BE2C (cell line): ENCODE data around the gene LRBA.

Experiments
- DNase-seq: peaks from one replicate; pipeline ENCODE4 v3.0.0-alpha.2; 2020
- H3K27me3 ChIP-seq: fragments of 250-450 bp; sonication (Bioruptor Pico); 2 replicates; pipeline ENCODE4 v1.5.1; 2020; ENCODE audit warnings: mild to moderate bottlenecking
- H3K36me3 ChIP-seq: fragments of 250-450 bp; sonication (Bioruptor Pico); 2 replicates; pipeline ENCODE4 v1.5.1; 2020; ENCODE audit warnings: mild to moderate bottlenecking
- H3K4me1 ChIP-seq: fragments of 250-450 bp; sonication (Bioruptor Pico); 2 replicates; pipeline ENCODE4 v1.5.1; 2020
- H3K4me3 ChIP-seq: 2 replicates; pipeline ENCODE4 v1.5.1; 2011; ENCODE audit warnings: low read depth, low read length
- H3K9me3 ChIP-seq: fragments of 250-450 bp; sonication (Bioruptor Pico); 2 replicates; pipeline ENCODE4 v1.5.1; 2020
- TF ChIP-seq, protein P1 (sequence below): IDR thresholded peaks from 2 replicates; pipeline ENCODE4 v1.5.1; 2012; ENCODE audit warnings: mild to moderate bottlenecking, low read depth, low read length

LRBA gene

DNA sequence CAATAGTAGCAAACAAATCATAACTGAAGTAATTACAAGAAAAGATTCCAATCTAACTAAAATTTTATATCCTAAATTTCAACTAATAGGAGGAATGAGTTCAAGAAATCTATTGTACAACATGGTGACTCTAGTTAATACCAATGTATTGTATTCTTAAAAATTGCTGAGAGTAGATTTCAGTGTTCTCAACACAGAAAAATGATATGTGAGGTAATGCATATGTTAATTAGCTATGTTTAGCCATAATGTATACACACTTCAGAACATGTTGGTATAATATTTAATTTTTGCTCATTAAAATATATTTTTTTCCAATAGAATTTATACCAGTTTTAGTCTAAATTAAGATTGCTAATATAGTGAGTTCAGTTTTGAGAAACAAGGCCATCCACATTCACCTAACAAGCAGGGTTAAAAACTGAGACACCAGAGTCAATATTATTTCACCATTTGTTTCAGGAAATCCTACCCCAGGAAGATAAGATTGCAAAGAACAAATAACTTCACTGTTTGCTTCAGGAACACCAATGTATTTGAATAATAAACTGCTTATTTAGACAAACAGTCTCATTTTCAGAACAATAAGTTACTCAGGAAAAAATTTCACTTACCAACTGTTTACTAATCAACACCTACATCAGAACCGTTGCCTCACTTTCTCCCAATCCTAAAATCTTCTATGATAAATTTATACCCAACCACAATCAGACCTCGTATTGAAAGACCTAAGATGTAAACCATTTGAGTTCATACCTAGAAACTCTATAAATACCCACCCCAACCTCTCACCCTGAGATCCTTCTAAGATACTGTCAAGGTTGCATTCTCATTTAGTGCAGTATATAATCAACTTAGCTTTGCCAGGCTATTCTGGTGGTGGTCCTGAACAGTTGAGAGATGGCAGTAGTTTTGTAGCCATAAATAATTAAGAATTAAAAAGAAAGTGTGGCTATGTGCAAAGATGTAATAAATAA lies 300.3 kb downstream of the LRBA start:
- no peak for DNase-seq
- TF ChIP-seq, protein P1, sequence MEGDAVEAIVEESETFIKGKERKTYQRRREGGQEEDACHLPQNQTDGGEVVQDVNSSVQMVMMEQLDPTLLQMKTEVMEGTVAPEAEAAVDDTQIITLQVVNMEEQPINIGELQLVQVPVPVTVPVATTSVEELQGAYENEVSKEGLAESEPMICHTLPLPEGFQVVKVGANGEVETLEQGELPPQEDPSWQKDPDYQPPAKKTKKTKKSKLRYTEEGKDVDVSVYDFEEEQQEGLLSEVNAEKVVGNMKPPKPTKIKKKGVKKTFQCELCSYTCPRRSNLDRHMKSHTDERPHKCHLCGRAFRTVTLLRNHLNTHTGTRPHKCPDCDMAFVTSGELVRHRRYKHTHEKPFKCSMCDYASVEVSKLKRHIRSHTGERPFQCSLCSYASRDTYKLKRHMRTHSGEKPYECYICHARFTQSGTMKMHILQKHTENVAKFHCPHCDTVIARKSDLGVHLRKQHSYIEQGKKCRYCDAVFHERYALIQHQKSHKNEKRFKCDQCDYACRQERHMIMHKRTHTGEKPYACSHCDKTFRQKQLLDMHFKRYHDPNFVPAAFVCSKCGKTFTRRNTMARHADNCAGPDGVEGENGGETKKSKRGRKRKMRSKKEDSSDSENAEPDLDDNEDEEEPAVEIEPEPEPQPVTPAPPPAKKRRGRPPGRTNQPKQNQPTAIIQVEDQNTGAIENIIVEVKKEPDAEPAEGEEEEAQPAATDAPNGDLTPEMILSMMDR: no peak
- H3K4me1 ChIP-seq: no peaks in the 10 kb centered on the region
- H3K4me3 ChIP-seq: no peak overlapping the region
- no peaks in the 10 kb centered on the region for H3K9me3 ChIP-seq
- no peaks in the 10 kb centered on the region for H3K27me3 ChIP-seq
- H3K36me3 ChIP-seq: no peaks in the 10 kb centered on the region

GRCh38 chr4:150713251-150713650 lies 301.8 kb downstream of the LRBA start:
- Histone ChIP-seq H3K4me3 (no peak overlapping the region), H3K9me3 (no peaks in the 10 kb centered on the region), H3K4me1 (peaks cover 8% of the 10 kb centered on the region), H3K27me3 (no peaks in the 10 kb centered on the region), H3K36me3 (no peaks in the 10 kb centered on the region)
- TF ChIP-seq, protein P1: no peak
- DNase-seq: no peak

- no peaks in the 10 kb centered on the region for H3K36me3 ChIP-seq
- TF ChIP-seq, protein P1: no peak
- H3K4me3 ChIP-seq: no peak overlapping the region
- H3K27me3 ChIP-seq: no peaks in the 10 kb centered on the region
- no peaks in the 10 kb centered on the region for H3K9me3 ChIP-seq
- peaks cover 16% of the 10 kb centered on the region for H3K4me1 ChIP-seq
- no peak for DNase-seq
Observed at GRCh38 chr4:150710770-150711375, 304.2 kb downstream of the LRBA start.

DNA sequence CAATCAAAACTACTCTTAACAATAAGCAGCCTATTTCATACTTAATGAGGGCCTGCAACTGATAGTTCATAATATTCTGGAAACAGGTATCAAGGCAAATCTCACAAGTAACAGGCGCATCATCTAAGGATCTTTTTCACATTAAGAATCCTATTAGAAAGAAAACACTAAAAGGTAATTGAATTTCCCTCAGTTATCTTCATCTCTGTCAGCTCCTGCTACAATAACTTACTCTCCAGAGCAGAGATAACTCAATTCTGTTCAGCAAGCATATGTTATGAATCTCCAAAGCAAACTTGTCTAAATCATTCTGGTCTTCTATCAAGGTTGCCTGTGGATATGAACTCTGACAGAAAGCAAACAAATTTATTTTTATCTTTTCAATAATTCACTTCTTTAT lies 307.1 kb downstream of the LRBA start:
- H3K4me1 ChIP-seq: peaks cover 20% of the 10 kb centered on the region
- TF ChIP-seq, protein P1: no peak
- H3K27me3 ChIP-seq: no peaks in the 10 kb centered on the region
- no peaks in the 10 kb centered on the region for H3K9me3 ChIP-seq
- no peak overlapping the region for H3K4me3 ChIP-seq
- DNase-seq: no peak
- H3K36me3 ChIP-seq: no peaks in the 10 kb centered on the region

DNA sequence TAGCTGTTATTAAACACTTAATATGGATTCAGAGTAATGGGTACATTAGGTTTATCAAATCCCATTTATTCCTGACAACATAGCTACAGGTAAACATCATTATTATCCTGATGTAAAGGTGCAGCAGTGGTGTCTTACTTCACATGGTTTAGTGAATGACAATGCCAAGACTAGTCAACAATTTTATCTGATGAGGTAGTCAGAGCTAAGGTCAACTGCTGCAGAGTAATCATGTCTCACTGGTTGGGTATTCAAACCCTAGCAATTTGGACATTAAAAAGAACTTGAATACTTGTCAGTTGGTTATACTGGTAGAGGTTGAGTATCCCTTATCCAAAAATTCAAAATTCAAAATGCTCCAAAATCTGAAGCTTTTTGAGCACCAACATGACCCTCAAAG lies 315.5 kb downstream of the LRBA start:
- no peaks in the 10 kb centered on the region for H3K9me3 ChIP-seq
- no peaks in the 10 kb centered on the region; the same call in 1 of the 2 replicates for H3K36me3 ChIP-seq
- TF ChIP-seq, protein P1: no peak
- H3K27me3 ChIP-seq: no peaks in the 10 kb centered on the region
- H3K4me3 ChIP-seq: no peak overlapping the region
- H3K4me1 ChIP-seq: peaks cover 13% of the 10 kb centered on the region
- no peak for DNase-seq

GRCh38 chr4:150695162-150695561 lies 319.9 kb downstream of the LRBA start:
- TF ChIP-seq, protein P1: no peak
- no peak overlapping the region for H3K4me3 ChIP-seq
- H3K27me3 ChIP-seq: no peaks in the 10 kb centered on the region
- peaks cover 16% of the 10 kb centered on the region for H3K4me1 ChIP-seq
- no peak for DNase-seq
- no peaks in the 10 kb centered on the region; the same call in 1 of the 2 replicates for H3K36me3 ChIP-seq
- H3K9me3 ChIP-seq: no peaks in the 10 kb centered on the region
